ENCODE measurements around the gene VAMP2.

VAMP2 gene, protein sequence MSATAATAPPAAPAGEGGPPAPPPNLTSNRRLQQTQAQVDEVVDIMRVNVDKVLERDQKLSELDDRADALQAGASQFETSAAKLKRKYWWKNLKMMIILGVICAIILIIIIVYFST

DNA sequence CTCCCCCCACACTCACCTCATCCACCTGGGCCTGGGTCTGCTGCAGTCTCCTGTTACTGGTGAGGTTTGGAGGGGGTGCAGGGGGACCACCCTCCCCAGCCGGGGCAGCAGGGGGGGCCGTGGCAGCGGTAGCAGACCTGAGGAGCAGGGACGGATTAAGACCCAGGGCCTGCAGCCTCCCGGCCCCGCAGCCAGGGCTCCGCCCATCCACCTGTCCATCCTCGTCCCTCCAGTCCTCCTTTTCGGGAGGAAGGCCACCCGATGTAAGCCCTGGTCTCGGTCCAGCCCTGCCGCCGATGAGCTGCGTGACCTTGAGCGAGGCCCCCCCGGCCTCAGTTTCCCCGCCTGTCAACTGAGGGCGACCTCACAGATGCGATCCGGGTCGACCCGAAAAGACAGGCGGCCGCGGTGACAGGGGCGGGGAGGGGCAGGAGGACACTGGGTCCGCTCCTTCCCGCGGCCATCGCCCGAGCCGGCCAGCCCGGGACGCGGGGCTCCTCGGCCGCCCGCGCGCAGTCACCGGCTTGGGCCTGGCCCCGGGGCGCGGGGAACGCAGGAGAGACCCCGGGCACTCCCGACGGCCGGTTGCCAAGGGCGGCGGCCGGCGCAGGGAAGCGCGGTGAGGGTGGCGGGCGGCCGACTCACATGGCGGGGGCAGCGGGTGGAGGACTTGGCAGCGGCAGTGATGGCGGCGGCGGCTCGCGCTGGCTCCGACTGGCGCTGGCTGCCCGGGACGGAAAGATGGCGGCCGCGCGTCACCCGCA, at the start of gene VAMP2:
VAMP2 (minus strand) TSS at position 716 of the 764 bp plus-strand sequence; CDS start at position 647, 69 bp downstream.
- peak in 1 of 2 experiments; percentile 74 for DNase-seq

DNA sequence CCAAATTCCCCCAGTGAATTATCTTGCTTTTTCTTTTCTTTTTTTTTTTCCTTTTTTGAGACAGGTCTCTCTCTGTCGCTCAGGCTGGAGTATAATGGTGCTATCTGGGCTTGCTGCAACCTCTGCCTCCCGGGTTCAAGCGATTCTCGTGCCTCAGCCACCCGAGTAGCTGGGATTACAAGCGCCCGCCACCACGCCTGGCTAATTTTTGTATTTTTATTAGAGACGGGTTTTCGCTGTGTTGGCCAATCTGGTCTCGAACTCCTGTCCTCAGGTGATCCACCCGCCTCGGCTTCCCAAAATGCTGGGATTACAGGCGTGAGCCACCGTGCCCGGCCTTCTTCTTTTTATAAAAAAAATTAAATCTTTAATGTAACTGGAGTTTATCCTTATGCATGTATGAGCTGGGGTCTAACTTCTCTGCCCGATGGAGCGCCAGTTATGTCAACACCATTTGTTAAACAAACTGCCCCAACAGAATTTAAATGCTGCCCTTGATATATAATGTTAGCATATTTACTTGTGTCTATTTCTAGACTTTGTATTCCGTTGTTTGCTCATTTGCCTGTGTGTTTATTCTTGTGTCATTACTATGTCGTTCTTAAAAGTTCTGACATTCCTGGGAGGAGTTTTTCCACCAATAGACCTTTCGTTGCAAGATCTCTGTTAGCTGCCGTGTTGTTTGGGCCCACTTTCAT, 48.2 kb upstream of the VAMP2 start:
- no peak for DNase-seq

- DNase-seq = peak; percentile 87 to 92
These were observed 47.4 kb upstream of the VAMP2 start, which contains the start of gene AURKB for GRCh38 chr17:8209907-8210760. AURKB (minus strand) TSS chr17:8210575; CDS start chr17:8210224, 351 bp downstream.

- no peak for DNase-seq
These were observed 43.8 kb upstream of the VAMP2 start for GRCh38 chr17:8206536-8206935.

DNA sequence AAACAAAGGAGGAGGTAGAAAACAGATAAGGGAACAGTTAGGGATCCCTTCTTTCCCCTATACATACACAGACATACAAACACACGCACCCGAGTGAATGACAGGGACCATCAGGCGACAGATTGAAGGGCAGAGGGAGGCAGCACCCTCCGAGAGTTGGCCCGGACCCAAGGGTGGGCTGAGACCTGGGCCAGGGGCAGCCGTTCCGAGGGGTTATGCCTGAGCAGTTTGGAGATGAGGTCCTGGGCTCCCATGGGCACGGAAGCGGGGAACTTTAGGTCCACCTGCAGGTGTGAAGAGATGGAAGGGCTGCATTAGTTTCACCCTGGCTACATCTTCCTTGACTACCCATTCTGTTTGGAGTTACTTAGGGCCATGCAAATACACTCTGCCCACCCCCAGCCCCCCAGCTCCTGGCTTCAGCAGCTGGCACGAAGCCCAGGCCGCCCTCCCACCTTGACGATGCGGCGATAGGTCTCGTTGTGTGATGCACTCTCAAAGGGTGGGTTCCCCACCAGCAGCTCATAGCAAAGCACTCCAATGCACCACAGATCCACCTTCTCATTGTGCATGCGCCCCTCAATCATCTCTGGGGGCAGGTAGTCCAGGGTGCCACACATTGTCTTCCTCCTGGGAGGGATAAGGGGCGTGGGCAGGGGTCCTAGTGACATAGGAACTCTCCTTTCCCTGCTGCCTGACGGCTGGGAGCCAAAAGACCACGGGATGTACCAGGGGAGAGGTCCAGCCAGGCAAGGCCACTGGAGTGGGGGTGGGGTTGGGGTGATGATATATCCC, 42.2 kb upstream of the VAMP2 start:
- DNase-seq = no peak

- DNase-seq = peak; percentile 85 to 87
These were observed 29.5 kb upstream of the VAMP2 start for GRCh38 chr17:8192070-8192815.

DNA sequence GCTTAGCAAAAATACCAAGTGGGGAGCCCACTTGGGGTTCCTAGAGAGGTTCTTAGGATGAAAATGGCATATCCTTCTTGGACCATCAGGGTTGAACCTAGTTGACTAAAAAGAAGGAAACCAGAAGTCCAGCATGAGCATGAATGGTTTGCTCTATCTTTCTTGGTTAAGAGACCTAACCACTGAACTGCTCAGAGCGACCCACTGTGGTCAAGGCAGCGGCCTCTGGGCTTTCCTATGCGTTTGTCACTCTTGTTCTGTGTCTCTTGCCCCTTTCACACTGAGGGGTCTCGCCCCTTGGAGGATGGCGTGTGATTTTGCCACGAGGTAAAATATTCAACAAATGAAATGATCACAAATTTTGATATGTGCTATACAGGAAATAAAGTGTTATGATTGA, 27.8 kb upstream of the VAMP2 start:
- no peak for DNase-seq

- peak; percentile 92 to 93 for DNase-seq
These were observed 27.1 kb upstream of the VAMP2 start, which contains the start of gene BORCS6 for GRCh38 chr17:8189711-8190477. BORCS6 (minus strand) TSS chr17:8190180; CDS start chr17:8190140, 40 bp downstream.

DNA sequence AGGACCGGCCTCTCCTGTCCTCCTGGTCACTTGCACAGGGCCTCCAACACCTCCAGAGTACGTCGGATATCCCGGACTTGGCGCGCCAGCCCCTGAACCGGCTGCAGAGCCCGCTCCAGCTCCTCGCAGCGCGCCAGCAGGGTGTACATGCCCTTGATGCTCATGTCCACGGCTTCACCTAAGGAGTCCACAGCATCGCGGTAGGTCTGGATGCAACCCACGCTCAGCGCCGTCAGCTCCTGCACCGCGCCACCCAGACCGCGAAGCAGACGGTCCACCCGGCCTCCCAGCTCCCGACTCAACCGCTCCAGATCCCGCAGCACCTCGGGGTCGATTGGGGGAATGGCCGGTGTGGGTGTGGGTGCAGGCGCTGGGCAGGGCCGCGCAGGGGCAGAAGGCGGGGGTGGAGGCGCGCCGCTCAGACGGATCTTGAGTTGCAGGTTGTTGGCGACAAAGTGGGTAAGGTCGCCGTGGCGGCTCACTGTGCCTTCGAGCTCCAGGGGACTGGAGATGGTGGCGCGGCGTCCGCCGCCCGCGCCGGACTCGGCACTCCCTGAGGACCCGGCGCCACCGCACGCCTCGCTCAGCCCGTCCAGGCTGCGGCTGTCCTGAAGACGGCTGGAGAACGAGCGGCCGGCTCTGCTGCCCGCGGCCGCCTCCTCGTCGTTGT, 26.4 kb upstream of the VAMP2 start:
- DNase-seq = no peak

- no peak for DNase-seq
These were observed 25.6 kb upstream of the VAMP2 start for GRCh38 chr17:8188263-8188839.

- DNase-seq = peak; percentile 93 to 95
These were observed 24.9 kb upstream of the VAMP2 start for GRCh38 chr17:8187517-8188262.

DNA sequence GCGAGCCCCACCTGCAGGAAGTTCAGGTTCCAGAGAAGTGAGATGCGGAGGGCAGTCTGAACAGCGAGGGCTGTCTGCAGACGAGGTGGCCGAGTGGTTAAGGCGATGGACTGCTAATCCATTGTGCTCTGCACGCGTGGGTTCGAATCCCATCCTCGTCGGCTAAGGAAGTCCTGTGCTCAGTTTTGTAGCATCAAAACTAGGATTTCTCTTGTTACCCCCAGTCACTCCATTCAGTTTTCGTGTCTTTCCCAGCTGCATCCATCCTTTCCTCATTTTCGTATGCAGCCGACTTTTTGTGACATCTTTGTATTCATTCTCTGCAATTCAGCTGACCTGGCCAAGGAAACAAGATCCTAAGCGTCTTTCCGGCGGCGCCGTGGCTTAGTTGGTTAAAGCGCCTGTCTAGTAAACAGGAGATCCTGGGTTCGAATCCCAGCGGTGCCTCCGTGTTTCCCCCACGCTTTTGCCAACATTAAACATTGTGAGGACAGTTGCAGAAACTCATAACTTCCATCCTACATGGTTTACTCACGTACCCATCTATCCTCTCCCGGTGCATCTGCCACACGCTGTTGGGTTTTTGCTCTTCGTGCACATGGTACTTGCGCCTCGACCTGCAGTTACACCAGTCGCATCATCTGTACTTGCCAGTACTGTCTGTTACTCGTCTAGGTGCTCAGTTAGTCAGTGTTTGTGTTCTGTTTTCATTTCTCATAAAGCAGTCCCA, 24.2 kb upstream of the VAMP2 start:
- peak; percentile 90 to 93 for DNase-seq

DNA sequence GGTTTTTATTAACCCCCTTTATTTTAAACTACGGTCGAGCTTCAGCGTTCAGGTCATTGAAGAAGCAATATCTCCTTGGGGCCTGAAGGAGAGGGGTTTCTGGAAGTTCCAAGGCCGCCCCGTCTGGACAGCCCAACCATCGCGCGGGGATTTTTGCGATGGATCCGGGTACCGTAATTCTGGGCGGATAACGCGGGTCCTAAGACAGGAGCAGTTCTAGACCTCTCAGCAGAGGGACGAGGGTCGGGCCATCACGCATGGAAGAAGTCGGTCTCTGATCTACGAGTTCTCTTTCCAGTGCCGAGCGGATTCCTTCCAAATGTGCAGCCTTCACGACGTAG, 23.7 kb upstream of the VAMP2 start:
- no peak for DNase-seq

DNA sequence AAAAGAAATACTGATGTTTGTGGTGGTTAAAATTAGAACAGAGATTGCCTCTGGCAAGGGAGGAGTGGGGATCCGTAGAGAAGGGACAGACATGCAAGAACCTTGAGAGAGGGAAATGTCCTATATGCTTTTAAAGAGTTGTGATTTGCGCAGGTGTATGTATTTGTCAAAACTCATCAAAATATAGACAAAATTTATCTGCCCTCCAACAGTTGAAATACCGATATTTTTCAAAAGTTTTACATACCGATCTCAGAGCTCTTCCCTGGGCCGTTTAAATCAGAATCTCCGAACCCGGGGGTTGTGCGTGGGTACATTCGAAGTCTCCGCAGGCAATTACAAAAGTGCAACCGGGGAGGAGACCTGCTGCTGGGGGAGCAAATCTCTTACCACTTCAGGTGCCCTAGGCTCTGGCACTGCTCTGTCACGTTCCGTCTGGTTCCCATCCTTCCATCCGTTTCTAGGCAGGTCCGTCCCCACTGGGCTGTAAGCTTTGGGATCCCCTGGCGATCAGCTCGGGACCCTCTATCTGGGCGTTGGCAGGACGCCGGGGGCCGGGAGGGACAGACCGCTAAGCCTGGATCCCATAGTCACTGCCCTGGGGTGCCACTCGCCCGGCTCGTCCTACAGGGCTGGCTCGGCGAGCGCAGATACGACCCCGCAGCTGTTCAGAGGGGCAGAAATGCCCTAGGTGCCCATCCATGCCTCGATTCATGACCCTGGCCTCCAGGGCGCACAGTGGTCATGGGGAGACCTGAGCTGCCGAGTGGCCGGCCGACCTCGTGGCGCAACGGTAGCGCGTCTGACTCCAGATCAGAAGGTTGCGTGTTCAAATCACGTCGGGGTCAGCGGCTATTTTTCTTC, 23.1 kb upstream of the VAMP2 start:
- peak; percentile 77 for DNase-seq

DNA sequence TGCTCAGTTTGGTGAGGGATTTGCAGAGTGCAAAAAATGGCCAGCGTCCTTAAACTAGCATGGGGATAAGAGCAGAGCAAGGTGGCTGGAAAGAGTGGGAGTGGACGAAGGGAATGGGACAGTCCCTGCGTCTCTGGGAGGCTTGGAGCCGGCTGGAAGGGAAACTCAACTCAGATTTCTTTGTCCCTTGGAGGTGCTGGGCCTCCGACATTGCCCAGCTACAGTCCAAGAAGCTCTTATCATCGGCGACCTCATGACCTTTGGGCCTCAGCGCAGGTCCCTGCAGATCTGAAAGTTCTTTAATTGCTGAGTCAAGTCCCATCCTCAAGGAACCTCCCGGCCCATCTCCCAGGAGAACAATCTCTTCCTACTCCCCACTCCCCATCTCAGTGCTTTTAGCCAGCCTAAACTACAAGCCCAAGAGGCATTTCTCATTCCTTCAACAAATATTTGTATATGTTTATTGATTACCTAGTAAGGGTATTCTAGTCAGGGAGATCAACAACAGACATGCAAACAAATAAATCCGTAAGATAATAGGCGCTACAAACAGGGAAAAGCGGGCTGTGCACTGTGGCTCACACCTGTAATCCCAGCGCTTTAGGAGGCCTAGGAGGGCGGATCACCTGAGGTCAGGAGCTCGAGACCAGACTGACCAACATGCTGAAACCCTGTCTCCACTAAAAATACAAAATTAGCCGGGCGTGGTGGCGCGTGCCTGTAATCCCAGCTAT, 14.4 kb upstream of the VAMP2 start:
- DNase-seq = no peak

GRCh38 chr17:8176197-8176940, 13.6 kb upstream of the VAMP2 start, which contains the start of gene TMEM107:
TMEM107 (minus strand) TSS chr17:8176380; CDS start chr17:8176286, 94 bp downstream.
- peak; percentile 84 to 87 for DNase-seq
